ENCODE measurements around the gene LAPTM5. TPM values are rescaled to one million over a fixed set of nuclear protein-coding genes. Genes with fewer than 3 reads are reported as not detected.

The LAPTM5 gene
- total and polyA plus RNA-seq, 10 of the 15 experiments (the other 5 are each of a cell fraction or from before 2014, with no cell fraction given), result 24.1 to 1,034 (median 687) TPM

DNA sequence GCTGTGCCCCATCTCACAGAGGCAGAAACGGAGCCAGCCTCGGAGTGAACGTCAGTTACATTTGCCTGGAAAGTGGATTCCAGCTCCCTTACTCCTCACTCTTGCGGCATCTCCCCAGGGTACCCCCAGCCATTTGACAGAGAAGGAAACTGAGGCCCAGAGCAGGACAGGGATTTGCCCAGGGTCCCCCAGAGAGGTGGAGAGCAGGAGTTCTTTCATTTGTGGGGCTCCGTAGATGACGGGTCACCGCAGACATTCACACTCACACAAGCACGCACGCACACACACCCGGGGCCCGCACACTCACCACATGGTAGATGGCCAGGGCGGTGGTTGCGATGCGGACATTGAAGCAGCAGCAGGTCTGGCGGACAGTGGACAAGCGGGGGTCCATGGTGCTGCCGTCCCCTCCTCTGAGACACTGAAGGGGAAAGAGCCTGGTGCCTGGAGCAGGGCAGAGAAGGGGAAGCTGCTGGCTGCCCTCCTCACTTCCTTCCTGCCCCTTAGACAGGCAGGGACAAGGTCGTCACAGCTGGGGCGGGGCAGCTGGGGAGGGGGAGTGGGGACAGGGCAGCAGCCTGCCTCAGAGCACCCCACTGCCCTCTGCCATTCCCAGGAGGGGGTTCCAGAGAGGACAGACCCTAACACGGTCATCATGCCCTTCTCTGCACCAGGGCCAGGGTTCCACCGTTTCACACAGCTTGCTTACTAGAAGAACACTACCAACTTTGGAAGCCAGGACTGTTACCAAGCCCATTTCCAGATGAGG lies at the start of gene LAPTM5 (continued):
- TF ChIP-seq, protein P1, sequence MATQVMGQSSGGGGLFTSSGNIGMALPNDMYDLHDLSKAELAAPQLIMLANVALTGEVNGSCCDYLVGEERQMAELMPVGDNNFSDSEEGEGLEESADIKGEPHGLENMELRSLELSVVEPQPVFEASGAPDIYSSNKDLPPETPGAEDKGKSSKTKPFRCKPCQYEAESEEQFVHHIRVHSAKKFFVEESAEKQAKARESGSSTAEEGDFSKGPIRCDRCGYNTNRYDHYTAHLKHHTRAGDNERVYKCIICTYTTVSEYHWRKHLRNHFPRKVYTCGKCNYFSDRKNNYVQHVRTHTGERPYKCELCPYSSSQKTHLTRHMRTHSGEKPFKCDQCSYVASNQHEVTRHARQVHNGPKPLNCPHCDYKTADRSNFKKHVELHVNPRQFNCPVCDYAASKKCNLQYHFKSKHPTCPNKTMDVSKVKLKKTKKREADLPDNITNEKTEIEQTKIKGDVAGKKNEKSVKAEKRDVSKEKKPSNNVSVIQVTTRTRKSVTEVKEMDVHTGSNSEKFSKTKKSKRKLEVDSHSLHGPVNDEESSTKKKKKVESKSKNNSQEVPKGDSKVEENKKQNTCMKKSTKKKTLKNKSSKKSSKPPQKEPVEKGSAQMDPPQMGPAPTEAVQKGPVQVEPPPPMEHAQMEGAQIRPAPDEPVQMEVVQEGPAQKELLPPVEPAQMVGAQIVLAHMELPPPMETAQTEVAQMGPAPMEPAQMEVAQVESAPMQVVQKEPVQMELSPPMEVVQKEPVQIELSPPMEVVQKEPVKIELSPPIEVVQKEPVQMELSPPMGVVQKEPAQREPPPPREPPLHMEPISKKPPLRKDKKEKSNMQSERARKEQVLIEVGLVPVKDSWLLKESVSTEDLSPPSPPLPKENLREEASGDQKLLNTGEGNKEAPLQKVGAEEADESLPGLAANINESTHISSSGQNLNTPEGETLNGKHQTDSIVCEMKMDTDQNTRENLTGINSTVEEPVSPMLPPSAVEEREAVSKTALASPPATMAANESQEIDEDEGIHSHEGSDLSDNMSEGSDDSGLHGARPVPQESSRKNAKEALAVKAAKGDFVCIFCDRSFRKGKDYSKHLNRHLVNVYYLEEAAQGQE (IDR thresholded peaks at IDR 0.05; ENCODE audit: low read depth, low read length), result 0 out of 2 replicates have a peak, but pooled peaks have one; percentile 30

DNA sequence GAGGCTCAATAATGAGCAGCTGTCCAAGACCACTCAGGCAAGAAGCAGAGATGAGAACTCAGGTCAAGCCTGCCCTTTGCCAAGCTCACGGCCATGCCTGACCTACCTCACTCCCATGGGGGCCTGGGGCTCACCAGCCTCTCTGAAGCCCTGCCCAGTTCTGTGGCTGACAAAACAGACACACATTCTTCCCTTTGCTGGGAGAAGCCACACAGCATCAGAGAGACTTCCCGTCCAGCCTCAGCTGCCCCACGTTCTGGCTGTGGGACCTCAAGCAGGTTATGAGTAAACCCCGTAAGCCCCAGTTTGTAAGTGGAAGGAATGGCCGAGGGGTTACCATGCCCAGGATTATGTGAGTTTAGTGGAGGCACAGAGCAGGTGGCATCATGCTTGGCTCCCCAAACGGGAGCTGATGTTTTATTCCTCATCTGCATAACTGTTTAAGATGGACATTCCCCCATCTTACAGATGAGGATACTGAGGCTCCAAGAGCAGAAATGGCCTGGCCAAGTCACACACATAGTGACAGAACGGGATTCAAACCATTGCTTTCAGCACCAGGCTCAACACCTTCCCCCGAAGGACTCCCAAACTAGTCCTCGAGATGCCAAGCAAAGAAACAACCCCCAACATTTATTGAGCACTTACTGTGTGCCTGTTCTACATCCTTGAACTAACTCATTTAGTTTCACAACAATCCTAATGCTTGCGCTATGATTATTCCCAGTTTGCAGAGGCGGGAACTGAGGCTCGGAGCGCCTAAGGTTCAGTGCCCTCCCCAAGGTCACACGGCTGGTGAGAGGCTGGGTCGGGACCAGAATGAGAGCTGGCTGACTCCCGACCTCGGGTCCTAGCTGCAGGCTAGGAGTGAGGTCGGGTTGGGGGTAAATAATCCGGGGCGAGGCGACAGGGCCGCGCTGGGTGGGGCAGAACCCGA lies 49.1 kb upstream of the LAPTM5 start:
- ChIA-PET SMC1A (ENCODE audit: uncharacterized antibody, unreplicated experiment) (interaction anchor here (0.9 to 9.8 kb wide), 3 partner anchors 24 to 122 kb away, joined by 3 to 160 read pairs (median 5); no protein-coding TSS in a partner anchor), CTCF (interaction anchor here (0.6 to 12.3 kb wide), 3 partner anchors 11 to 106 kb away, joined by 3 to 303 read pairs (median 3); no protein-coding TSS in a partner anchor), POLR2A (no interaction called here), RAD21 (ENCODE audit: unreplicated experiment) (interaction anchor here (0.8 to 2.2 kb wide), 3 partner anchors 100 to 122 kb away, joined by 3 to 10 read pairs (median 5); no protein-coding TSS in a partner anchor)
- in situ Hi-C loops (cut with MboI), result no loop called here
- Histone ChIP-seq H3K4me2 (ENCODE audit: control insufficient read depth, insufficient read depth) (no peak overlapping the region), H3K4me1 (ENCODE audit: control insufficient read depth, insufficient read depth, low read length) (no peaks in the 10 kb centered on the region), H3K36me3 (ENCODE audit: control insufficient read depth in 2 of 2, insufficient read depth in 2 of 2, low read length in 1 of 2) (no peaks in the 10 kb centered on the region), H3K27me3 (replicated peaks in 1 of 2; ENCODE audit: control insufficient read depth in 2 of 2, insufficient read depth in 2 of 2, low read length in 1 of 2) (peaks cover 19 to 22% of the 10 kb centered on the region in 2 experiments), H3K27ac (ENCODE audit: control insufficient read depth, insufficient read depth) (no peak overlapping the region), H3K9ac (ENCODE audit: control insufficient read depth, insufficient read depth, low read length) (no peak overlapping the region), H3K4me3 (no peak overlapping the region), H3K9me3 (replicated peaks; ENCODE audit: control insufficient read depth, insufficient read depth, low read length) (no peaks in the 10 kb centered on the region), H3K79me2 (ENCODE audit: control insufficient read depth, insufficient read depth, low read length) (no peaks in the 10 kb centered on the region), H2AFZ (ENCODE audit: control insufficient read depth, low read depth, low read length) (no peak overlapping the region), H4K20me1 (ENCODE audit: control insufficient read depth, insufficient read depth) (0 out of 2 replicates have a peak, but pooled peaks cover 3% of the 10 kb centered on the region)
- WGBS (ENCODE audit: insufficient coverage, insufficient replicate concordance, low lambda C conversion rate, missing lambda C conversion rate), result 28% methylated on average over 24 of the region's 24 CpGs
- no TSS peak for BruUV-seq (replicated peaks)
- FAIRE-seq (no peak), DNase-seq (ENCODE audit: low read depth, low spot score) (no peak), ATAC-seq (no peak; the same call in 1 of the 3 replicates)
- intact Hi-C loops (cut with micrococcal nuclease; ENCODE audit: unreplicated experiment), result no loop called here
- TF ChIP-seq, protein P2, sequence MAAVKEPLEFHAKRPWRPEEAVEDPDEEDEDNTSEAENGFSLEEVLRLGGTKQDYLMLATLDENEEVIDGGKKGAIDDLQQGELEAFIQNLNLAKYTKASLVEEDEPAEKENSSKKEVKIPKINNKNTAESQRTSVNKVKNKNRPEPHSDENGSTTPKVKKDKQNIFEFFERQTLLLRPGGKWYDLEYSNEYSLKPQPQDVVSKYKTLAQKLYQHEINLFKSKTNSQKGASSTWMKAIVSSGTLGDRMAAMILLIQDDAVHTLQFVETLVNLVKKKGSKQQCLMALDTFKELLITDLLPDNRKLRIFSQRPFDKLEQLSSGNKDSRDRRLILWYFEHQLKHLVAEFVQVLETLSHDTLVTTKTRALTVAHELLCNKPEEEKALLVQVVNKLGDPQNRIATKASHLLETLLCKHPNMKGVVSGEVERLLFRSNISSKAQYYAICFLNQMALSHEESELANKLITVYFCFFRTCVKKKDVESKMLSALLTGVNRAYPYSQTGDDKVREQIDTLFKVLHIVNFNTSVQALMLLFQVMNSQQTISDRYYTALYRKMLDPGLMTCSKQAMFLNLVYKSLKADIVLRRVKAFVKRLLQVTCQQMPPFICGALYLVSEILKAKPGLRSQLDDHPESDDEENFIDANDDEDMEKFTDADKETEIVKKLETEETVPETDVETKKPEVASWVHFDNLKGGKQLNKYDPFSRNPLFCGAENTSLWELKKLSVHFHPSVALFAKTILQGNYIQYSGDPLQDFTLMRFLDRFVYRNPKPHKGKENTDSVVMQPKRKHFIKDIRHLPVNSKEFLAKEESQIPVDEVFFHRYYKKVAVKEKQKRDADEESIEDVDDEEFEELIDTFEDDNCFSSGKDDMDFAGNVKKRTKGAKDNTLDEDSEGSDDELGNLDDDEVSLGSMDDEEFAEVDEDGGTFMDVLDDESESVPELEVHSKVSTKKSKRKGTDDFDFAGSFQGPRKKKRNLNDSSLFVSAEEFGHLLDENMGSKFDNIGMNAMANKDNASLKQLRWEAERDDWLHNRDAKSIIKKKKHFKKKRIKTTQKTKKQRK (IDR thresholded peaks at IDR 0.05; ENCODE audit: low read depth, low read length), result no peak
- TF ChIP-seq ZNF622 (IDR thresholded peaks at IDR 0.05), result no peak
- TF ChIP-seq PAX8 (IDR thresholded peaks at IDR 0.05), result no peak
- TF ChIP-seq HDAC2 (IDR thresholded peaks at IDR 0.05), result no peak
- no peak for TF ChIP-seq CHD4 (IDR thresholded peaks at IDR 0.05)

Data from GM12878 (cell line).